ENCODE results near the gene LIPC. TPM values are rescaled to one million over a fixed set of nuclear protein-coding genes. Genes with fewer than 3 reads are reported as not detected.

Gene LIPC
- total RNA-seq, 1 donor from 2014 or later: not detected

DNA sequence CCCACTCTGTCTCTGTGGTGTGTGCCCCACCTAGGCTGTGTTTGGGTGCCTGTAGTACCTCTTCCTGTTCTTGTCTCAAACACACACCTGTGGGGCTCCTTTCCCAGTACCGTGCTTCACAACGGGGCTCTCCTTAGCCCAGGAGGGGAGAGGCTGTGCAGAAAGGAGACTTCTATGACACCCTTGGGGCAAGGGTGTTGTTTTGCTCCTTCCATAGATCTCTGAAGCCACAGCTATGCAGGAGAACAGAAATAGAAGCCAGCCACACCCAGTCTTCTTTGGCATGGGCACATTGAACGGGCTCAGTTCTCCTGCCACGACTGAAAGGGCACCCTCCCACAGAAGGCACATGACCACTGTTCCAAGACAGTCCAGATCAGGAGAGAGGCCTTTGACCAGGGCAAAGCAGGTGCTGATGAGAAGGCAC, 74.3 kb downstream of the LIPC start:
- peaks cover 11% of the 10 kb centered on the region for H3K4me1 Mint-ChIP-seq (ENCODE audit: unreplicated experiment)
- no peak overlapping the region for H3K27ac Mint-ChIP-seq (ENCODE audit: unreplicated experiment)
- H3K27me3 Mint-ChIP-seq (ENCODE audit: unreplicated experiment): peaks cover 1% of the 10 kb centered on the region
- DNase-seq (ENCODE audit: low spot score): no peak
- H3K36me3 Mint-ChIP-seq (ENCODE audit: low read depth, unreplicated experiment): no peaks in the 10 kb centered on the region
- H3K9me3 Mint-ChIP-seq (ENCODE audit: unreplicated experiment): no peaks in the 10 kb centered on the region
- TF ChIP-seq, protein P1, sequence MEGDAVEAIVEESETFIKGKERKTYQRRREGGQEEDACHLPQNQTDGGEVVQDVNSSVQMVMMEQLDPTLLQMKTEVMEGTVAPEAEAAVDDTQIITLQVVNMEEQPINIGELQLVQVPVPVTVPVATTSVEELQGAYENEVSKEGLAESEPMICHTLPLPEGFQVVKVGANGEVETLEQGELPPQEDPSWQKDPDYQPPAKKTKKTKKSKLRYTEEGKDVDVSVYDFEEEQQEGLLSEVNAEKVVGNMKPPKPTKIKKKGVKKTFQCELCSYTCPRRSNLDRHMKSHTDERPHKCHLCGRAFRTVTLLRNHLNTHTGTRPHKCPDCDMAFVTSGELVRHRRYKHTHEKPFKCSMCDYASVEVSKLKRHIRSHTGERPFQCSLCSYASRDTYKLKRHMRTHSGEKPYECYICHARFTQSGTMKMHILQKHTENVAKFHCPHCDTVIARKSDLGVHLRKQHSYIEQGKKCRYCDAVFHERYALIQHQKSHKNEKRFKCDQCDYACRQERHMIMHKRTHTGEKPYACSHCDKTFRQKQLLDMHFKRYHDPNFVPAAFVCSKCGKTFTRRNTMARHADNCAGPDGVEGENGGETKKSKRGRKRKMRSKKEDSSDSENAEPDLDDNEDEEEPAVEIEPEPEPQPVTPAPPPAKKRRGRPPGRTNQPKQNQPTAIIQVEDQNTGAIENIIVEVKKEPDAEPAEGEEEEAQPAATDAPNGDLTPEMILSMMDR (IDR thresholded peaks at IDR 0.05; ENCODE audit: unreplicated experiment): no peak
- no peak overlapping the region for H3K4me3 Mint-ChIP-seq (ENCODE audit: unreplicated experiment)

DNA sequence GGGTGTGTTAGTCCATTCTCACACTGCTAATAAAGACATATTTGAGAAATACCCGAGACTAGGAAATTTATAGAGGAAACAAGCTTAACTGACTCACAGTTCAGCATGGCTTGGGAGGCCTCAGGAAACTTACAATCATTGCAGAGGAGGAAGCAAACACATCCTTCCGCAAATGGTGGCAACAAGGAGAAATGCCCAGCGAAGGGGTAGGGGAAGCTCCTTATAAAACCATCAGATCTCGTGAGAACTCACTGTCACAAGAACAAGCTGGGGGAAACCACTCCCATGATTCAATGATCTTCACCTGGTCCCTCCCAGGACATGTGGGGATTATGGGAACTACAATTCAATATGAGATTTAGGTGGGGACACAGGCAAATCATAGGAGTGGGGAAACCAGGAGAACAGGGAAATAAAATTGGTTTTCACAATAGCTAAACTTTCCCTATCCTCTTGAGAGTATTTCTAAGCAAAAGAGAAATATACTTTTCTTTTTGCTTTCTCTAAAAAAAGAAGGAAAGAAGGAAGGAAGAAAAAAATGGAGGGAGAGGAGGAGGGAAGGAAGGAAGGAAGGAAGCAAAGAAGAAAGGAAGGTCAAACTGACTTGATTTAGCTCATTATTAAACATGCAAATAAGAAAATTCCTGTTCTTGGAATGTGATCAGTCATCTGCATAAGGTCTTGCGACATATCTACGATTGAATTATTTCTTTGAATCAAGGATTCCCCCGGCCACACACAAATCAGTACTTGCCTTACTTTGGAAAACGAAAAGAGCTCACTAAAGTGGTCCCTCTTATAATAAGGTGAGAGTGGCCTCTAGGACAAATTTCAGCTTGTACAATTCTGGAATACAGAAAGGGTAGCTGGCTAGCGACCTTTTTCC, 75.2 kb downstream of the LIPC start:
- H3K27me3 Mint-ChIP-seq (ENCODE audit: unreplicated experiment): peaks cover 1% of the 10 kb centered on the region
- no peaks in the 10 kb centered on the region for H3K9me3 Mint-ChIP-seq (ENCODE audit: unreplicated experiment)
- H3K4me3 Mint-ChIP-seq (ENCODE audit: unreplicated experiment): no peak overlapping the region
- H3K4me1 Mint-ChIP-seq (ENCODE audit: unreplicated experiment): peaks cover 11% of the 10 kb centered on the region
- TF ChIP-seq, protein P1 (IDR thresholded peaks at IDR 0.05; ENCODE audit: unreplicated experiment): no peak
- H3K36me3 Mint-ChIP-seq (ENCODE audit: low read depth, unreplicated experiment): no peaks in the 10 kb centered on the region
- DNase-seq (ENCODE audit: low spot score): no peak
- no peak overlapping the region for H3K27ac Mint-ChIP-seq (ENCODE audit: unreplicated experiment)

DNA sequence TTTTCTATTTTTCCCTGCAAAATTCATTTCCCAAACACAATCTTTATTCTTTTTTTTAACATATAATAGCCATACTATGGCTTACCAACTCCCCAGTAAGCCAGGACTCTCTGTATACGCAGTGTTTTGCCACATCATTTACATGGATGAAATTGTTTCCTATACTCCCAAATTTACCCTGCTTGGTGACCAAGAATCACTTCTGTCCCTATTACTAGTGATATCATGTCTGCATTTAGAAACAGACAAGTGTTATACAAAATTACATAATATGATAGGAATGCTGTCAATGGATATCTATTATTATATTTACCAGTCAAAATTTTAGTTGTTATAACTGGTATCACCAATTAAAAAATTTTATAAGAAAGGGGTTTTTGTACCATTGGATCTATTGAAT, 77.8 kb downstream of the LIPC start:
- Mint-ChIP-seq H3K36me3 (ENCODE audit: low read depth, unreplicated experiment) (no peaks in the 10 kb centered on the region), H3K27ac (ENCODE audit: unreplicated experiment) (no peak overlapping the region), H3K27me3 (ENCODE audit: unreplicated experiment) (no peaks in the 10 kb centered on the region), H3K4me1 (ENCODE audit: unreplicated experiment) (peaks cover 23% of the 10 kb centered on the region), H3K9me3 (ENCODE audit: unreplicated experiment) (no peaks in the 10 kb centered on the region), H3K4me3 (ENCODE audit: unreplicated experiment) (no peak overlapping the region)
- TF ChIP-seq, protein P1 (IDR thresholded peaks at IDR 0.05; ENCODE audit: unreplicated experiment): no peak
- no peak for DNase-seq (ENCODE audit: low spot score)

DNA sequence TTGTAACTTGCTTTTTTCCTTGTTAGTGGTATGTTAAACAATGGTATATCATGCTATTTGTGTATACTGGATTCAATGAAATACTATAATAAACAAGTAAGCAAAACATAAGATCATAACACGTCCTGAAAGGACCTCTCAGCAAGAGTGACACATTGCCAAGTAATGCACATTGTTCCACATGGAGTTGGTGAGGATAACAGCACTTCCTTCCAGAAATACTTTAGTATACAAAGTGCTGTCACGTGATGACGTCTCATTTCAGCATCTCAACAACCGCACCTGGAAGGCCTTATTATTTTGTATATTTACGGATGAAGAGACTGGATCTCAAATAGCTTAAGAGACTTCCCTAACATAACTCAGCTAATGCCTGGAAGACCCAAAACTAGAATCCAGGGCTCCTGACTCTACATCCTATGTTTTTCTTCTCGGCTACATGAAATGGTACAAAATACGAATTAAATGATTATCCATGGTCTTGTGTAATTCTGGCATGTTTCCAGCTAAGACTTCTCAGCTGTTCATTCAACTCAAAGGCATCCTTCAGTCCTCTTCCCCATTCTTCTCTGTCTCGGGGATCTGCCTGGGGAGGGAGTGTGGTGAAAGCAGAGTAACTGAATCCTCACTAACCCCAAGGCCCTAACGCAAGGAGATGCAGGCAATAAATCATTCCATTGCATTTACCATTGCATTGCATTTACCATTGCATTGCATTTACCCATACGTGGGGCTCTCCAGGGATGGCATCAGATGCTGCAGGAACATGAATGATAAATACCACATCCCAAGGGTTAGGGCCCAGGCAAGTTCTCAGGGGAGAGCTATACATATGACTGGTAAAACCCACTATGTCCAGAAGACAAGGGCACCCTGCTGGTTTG, 79.2 kb downstream of the LIPC start:
- TF ChIP-seq, protein P1 (IDR thresholded peaks at IDR 0.05; ENCODE audit: unreplicated experiment): no peak
- no peak overlapping the region for H3K27ac Mint-ChIP-seq (ENCODE audit: unreplicated experiment)
- H3K27me3 Mint-ChIP-seq (ENCODE audit: unreplicated experiment): peaks cover 3% of the 10 kb centered on the region
- no peak overlapping the region for H3K4me3 Mint-ChIP-seq (ENCODE audit: unreplicated experiment)
- no peaks in the 10 kb centered on the region for H3K36me3 Mint-ChIP-seq (ENCODE audit: low read depth, unreplicated experiment)
- H3K9me3 Mint-ChIP-seq (ENCODE audit: unreplicated experiment): no peaks in the 10 kb centered on the region
- DNase-seq (ENCODE audit: low spot score): no peak
- peaks cover 26% of the 10 kb centered on the region for H3K4me1 Mint-ChIP-seq (ENCODE audit: unreplicated experiment)

All from endothelial cell (in vitro differentiated cells).